ENCODE measurements around the gene ELP4. TPM values are rescaled to one million over a fixed set of nuclear protein-coding genes. Genes with fewer than 3 reads are reported as not detected.

ELP4 gene
- total and polyA plus RNA-seq, 2 donors (not counting 1 experiment from before 2014, with no cell fraction given) = 7.1 to 31.3 TPM

GRCh38 chr11:31487848-31488247, 21.7 kb upstream of the ELP4 start:
- intact Hi-C loops (cut with micrococcal nuclease) = loop anchor here (2.0 to 5.0 kb wide), 2 partner anchors 469 to 689 kb away; no protein-coding TSS in a partner anchor
- ATAC-seq (ENCODE audit: low read depth) = no peak
- H3K79me2 ChIP-seq (ENCODE audit: control insufficient read depth, insufficient read depth, low read length) = peaks cover 14% of the 10 kb centered on the region

More at GRCh38 chr11:31487848-31488247, 21.7 kb upstream of the ELP4 start:
- no CpG with 5 or more reads among the region's 1 CpG for WGBS (ENCODE audit: insufficient coverage)
- H3K27me3 ChIP-seq (replicated peaks in 1 of 4; ENCODE audit: control extremely low read depth in 1 of 4, control insufficient read depth in 3 of 4, insufficient read depth in 4 of 4, low read length in 3 of 4) = no peaks in the 10 kb centered on the region
- Mint-ChIP-seq H3K4me1 (peaks cover 1% of the 10 kb centered on the region), H3K27me3 (no peaks in the 10 kb centered on the region), H3K9me3 (ENCODE audit: insufficient read depth) (no peaks in the 10 kb centered on the region), H3K4me3 (no peak overlapping the region), H3K27ac (no peak overlapping the region)
- CTCF ChIA-PET = interaction anchor here (1.0 kb wide), 1 partner anchor 387 kb away, joined by 3 read pairs; no protein-coding TSS in a partner anchor
- no peaks in the 10 kb centered on the region for H4K20me1 ChIP-seq (ENCODE audit: control insufficient read depth, insufficient read depth, low read length, poor library complexity, severe bottlenecking)
- POLR2A ChIA-PET = no interaction called here
- H3K9ac ChIP-seq (ENCODE audit: low read length) = no peak overlapping the region
- TF ChIP-seq CTCF (IDR thresholded peaks at IDR 0.05) (peak; percentile 30), EZH2 (IDR thresholded peaks at IDR 0.05; ENCODE audit: borderline replicate concordance, insufficient read depth, low read depth, low read length, poor library complexity, severe bottlenecking) (no peak)
- H3K36me3 ChIP-seq (replicated peaks in 1 of 2; ENCODE audit: control extremely low read depth in 1 of 2, control insufficient read depth in 1 of 2, extremely low read depth in 1 of 2, insufficient read depth in 2 of 2, low read length in 1 of 2) = peaks cover 0 to 2% of the 10 kb centered on the region in 2 experiments
- H3K9me3 ChIP-seq (ENCODE audit: control extremely low read depth in 1 of 3, control insufficient read depth in 2 of 3, insufficient read depth in 1 of 3, low read length in 2 of 3) = no peaks in the 10 kb centered on the region
- DNase-seq = peak; percentile 36
- no peaks in the 10 kb centered on the region for H3K4me1 ChIP-seq (ENCODE audit: control insufficient read depth in 2 of 2, insufficient read depth in 2 of 2, low read length in 2 of 2)
- H3K27ac ChIP-seq (ENCODE audit: low read length in 2 of 2) = no peak overlapping the region
- no peak overlapping the region for H3K4me3 ChIP-seq (ENCODE audit: control extremely low read depth in 1 of 5, extremely low read depth in 1 of 5, insufficient read depth in 1 of 5, low read depth in 2 of 5, low read length in 4 of 5)
- no peak overlapping the region for H2AFZ ChIP-seq (ENCODE audit: insufficient read depth, low read depth, low read length, poor library complexity, severe bottlenecking)
- no peak overlapping the region for H3K4me2 ChIP-seq (replicated peaks; ENCODE audit: low read depth, low read length, poor library complexity, severe bottlenecking)

All from B cell (primary cell).